H1 (cell line): ENCODE data around the gene PEX12. TPM values are rescaled to one million over a fixed set of nuclear protein-coding genes. Genes with fewer than 3 reads are reported as not detected.

Source experiments
- CTCF ChIA-PET: fragments of 300-600 bp; sonication (Branson Sonifier 250); formaldehyde crosslinking; loops from one replicate; lab custom pipeline; 2021; ENCODE audit not compliant: partially characterized antibody; lab: Charles Lee
- POLR2A ChIA-PET: fragments of 300-600 bp; sonication (Branson Sonifier 250); formaldehyde crosslinking; loops from one replicate; lab custom pipeline; 2021; ENCODE audit warnings: inconsistent platforms; ENCODE audit not compliant: partially characterized antibody; lab: Charles Lee
- DNase-seq, 2 experiments: peaks; one replicate each; pipeline versions ENCODE4 v3.0.0 to v3.0.0-alpha.2; 2010 to 2022; ENCODE audit warnings: low spot score in 2 of 2, low read depth in 1 of 2, mixed read lengths in 1 of 2
- FAIRE-seq: peaks from 2 replicates; lab custom pipeline; 2011; peaks lifted over from hg19 to GRCh38; lab: Jason Lieb, UNC
- H2AFZ ChIP-seq: 2 replicates; pipeline ENCODE4 v1.8.1; 2012; ENCODE audit warnings: low read length, inconsistent platforms
- H2AK5ac ChIP-seq: 2 replicates; pipeline ENCODE4 v1.6.1; 2013; ENCODE audit warnings: low read depth, low read length
- H2BK120ac ChIP-seq: replicated peaks from 2 replicates; pipeline ENCODE3; 2013; ENCODE audit warnings: low read depth, low read length, inconsistent platforms
- H2BK12ac ChIP-seq: 2 replicates; pipeline ENCODE4 v1.6.1; 2013; ENCODE audit warnings: low read depth, low read length
- H2BK15ac ChIP-seq: 2 replicates; pipeline ENCODE4 v1.6.1; 2013; ENCODE audit warnings: low read length
- H2BK20ac ChIP-seq: 2 replicates; pipeline ENCODE4 v1.6.1; 2013; ENCODE audit warnings: low read length
- H2BK5ac ChIP-seq: 2 replicates; pipeline ENCODE4 v1.6.1; 2013; ENCODE audit warnings: low read depth, low read length
- H3K14ac ChIP-seq: 2 replicates; pipeline ENCODE4 v1.6.1; 2013; ENCODE audit warnings: inconsistent platforms; ENCODE audit not compliant: insufficient read length
- H3K18ac ChIP-seq: 2 replicates; pipeline ENCODE4 v1.6.1; 2013; ENCODE audit warnings: low read length; ENCODE audit errors: extremely low read depth
- H3K23ac ChIP-seq: 2 replicates; pipeline ENCODE4 v1.6.1; 2013; ENCODE audit warnings: inconsistent platforms; ENCODE audit not compliant: insufficient read length
- H3K23me2 ChIP-seq: 2 replicates; pipeline ENCODE4 v1.6.1; 2013; ENCODE audit warnings: low read depth, low read length
- H3K27ac ChIP-seq: 2 replicates; pipeline ENCODE4 v1.6.1; 2011; ENCODE audit warnings: low read depth, low read length, inconsistent platforms
- H3K27me3 ChIP-seq, 4 experiments: replicated peaks in 1 of 4; 1 replicate in 1 of 4; 2 replicates in 3 of 4; pipeline versions ENCODE4 v1.6.1 to v1.8.1; 2011 to 2013; ENCODE audit warnings: low read length in 3 of 4, mild to moderate bottlenecking in 3 of 4, inconsistent platforms in 2 of 4, mixed read lengths in 2 of 4, moderate library complexity in 1 of 4; ENCODE audit not compliant: control insufficient read depth in 3 of 4, insufficient read depth in 3 of 4; ENCODE audit errors: extremely low read depth in 1 of 4
- H3K36me3 ChIP-seq, 4 experiments: 2 replicates each; pipeline versions ENCODE4 v1.6.1 to v1.8.1; 2011 to 2013; ENCODE audit warnings: mild to moderate bottlenecking in 4 of 4, low read length in 3 of 4, moderate library complexity in 2 of 4, control low read depth in 1 of 4, inconsistent platforms in 1 of 4; ENCODE audit not compliant: insufficient read depth in 4 of 4, control insufficient read depth in 2 of 4
- H3K4ac ChIP-seq: replicated peaks from 2 replicates; pipeline ENCODE3; 2013; ENCODE audit warnings: low read length, low read depth, mixed read lengths, inconsistent platforms; ENCODE audit not compliant: insufficient read length
- H3K4me1 ChIP-seq, 4 experiments: replicated peaks in 1 of 4; 1 replicate in 1 of 4; 2 replicates in 3 of 4; pipeline versions ENCODE4 v1.6.1 to v1.8.1; 2011 to 2013; ENCODE audit warnings: low read length in 3 of 4, inconsistent platforms in 2 of 4, mixed read lengths in 1 of 4; ENCODE audit not compliant: insufficient read depth in 4 of 4, control insufficient read depth in 3 of 4
- H3K4me2 ChIP-seq, 2 experiments: 2 replicates each; pipeline versions ENCODE4 v1.6.1 to v1.8.1; 2011 to 2013; ENCODE audit warnings: low read depth in 2 of 2, low read length in 2 of 2, control low read depth in 1 of 2, inconsistent platforms in 1 of 2, mild to moderate bottlenecking in 1 of 2; ENCODE audit not compliant: insufficient read depth in 1 of 2
- H3K4me3 ChIP-seq, 4 experiments: fragments of 200-600, 300-600 bp in 1 of 4; sonication (generic), shearing (Covaris generic), sonication (Bioruptor Twin) in 1 of 4; 2 replicates each; pipeline versions ENCODE4 v1.5.1 to v1.8.1; 2011 to 2016; ENCODE audit warnings: low read length in 4 of 4, low read depth in 3 of 4, control low read depth in 2 of 4, inconsistent platforms in 2 of 4, mild to moderate bottlenecking in 2 of 4, mixed read lengths in 1 of 4, moderate library complexity in 1 of 4; ENCODE audit not compliant: insufficient read depth in 2 of 4; ENCODE audit errors: extremely low read depth in 1 of 4
- H3K56ac ChIP-seq: replicated peaks from 2 replicates; pipeline ENCODE3; 2013; ENCODE audit warnings: low read depth, mild to moderate bottlenecking, mixed read lengths, low read length, inconsistent platforms; ENCODE audit not compliant: insufficient read length
- H3K79me1 ChIP-seq: 2 replicates; pipeline ENCODE4 v1.6.1; 2013; ENCODE audit warnings: low read depth, low read length, control low read depth
- H3K79me2 ChIP-seq, 2 experiments: 2 replicates each; pipeline versions ENCODE4 v1.6.1 to v1.8.1; 2012 to 2013; ENCODE audit warnings: low read length in 2 of 2, mild to moderate bottlenecking in 2 of 2, inconsistent platforms in 1 of 2; ENCODE audit not compliant: insufficient read depth in 2 of 2, control insufficient read depth in 1 of 2
- H3K9ac ChIP-seq, 4 experiments: replicated peaks in 1 of 4; 1 replicate in 1 of 4; 2 replicates in 3 of 4; pipeline versions ENCODE4 v1.6.1 to v1.8.1; 2011 to 2013; ENCODE audit warnings: low read depth in 3 of 4, low read length in 3 of 4, control low read depth in 2 of 4, mild to moderate bottlenecking in 2 of 4, moderate library complexity in 2 of 4, inconsistent platforms in 1 of 4; ENCODE audit errors: extremely low read depth in 1 of 4
- H3K9me3 ChIP-seq, 2 experiments: 2 replicates each; pipeline versions ENCODE4 v1.6.1 to v1.8.1; 2012 to 2013; ENCODE audit warnings: mild to moderate bottlenecking in 2 of 2, moderate library complexity in 2 of 2, control low read depth in 1 of 2, inconsistent platforms in 1 of 2, low read depth in 1 of 2, low read length in 1 of 2, mixed read lengths in 1 of 2; ENCODE audit not compliant: insufficient read depth in 2 of 2
- H4K20me1 ChIP-seq, 2 experiments: replicated peaks in 1 of 2; 2 replicates each; pipeline versions ENCODE3 to v1.8.1; 2011 to 2013; ENCODE audit warnings: inconsistent platforms in 2 of 2, low read length in 2 of 2, mild to moderate bottlenecking in 1 of 2; ENCODE audit not compliant: insufficient read depth in 2 of 2, control insufficient read depth in 1 of 2
- H4K5ac ChIP-seq: 2 replicates; pipeline ENCODE4 v1.6.1; 2013; ENCODE audit warnings: low read length, low read depth, mixed read lengths, inconsistent platforms; ENCODE audit not compliant: insufficient read length
- H4K8ac ChIP-seq: 2 replicates; pipeline ENCODE4 v1.8.0; 2013; ENCODE audit warnings: mild to moderate bottlenecking, moderate library complexity, low read length, inconsistent platforms; ENCODE audit not compliant: insufficient read depth; ENCODE audit errors: extremely low read depth
- H4K91ac ChIP-seq: replicated peaks from 2 replicates; pipeline ENCODE3; 2013; ENCODE audit warnings: low read length, mixed read lengths, inconsistent platforms; ENCODE audit not compliant: insufficient read length
- BACH1 ChIP-seq: IDR thresholded peaks from 2 replicates; pipeline ENCODE4 v1.6.1; 2012; ENCODE audit warnings: low read length, improper control_type of control experiment
- CTBP2 ChIP-seq: IDR thresholded peaks from 2 replicates; pipeline ENCODE4 v1.7.0; 2011; ENCODE audit warnings: borderline replicate concordance, mild to moderate bottlenecking, moderate library complexity, mixed read lengths, low read length; ENCODE audit not compliant: insufficient read depth, insufficient read length
- SAP30 ChIP-seq: fragments of 300-600 bp; sonication (generic); IDR thresholded peaks from 2 replicates; pipeline ENCODE4 v1.7.1; 2012; ENCODE audit warnings: low read length, moderate library complexity, mild to moderate bottlenecking, inconsistent platforms; ENCODE audit not compliant: insufficient read depth, insufficient replicate concordance
- SIN3A ChIP-seq, 2 experiments: IDR thresholded peaks in 1 of 2; conservative IDR thresholded peaks in 1 of 2; 2 replicates each; pipeline ENCODE4 v1.6.1; 2011 to 2012; ENCODE audit warnings: low read length in 2 of 2, improper control_type of control experiment in 1 of 2, low read depth in 1 of 2, mild to moderate bottlenecking in 1 of 2
- TAF7 ChIP-seq: optimal IDR thresholded peaks from 2 replicates; pipeline ENCODE3; 2011; ENCODE audit warnings: low read depth, mild to moderate bottlenecking, inconsistent platforms, low read length, moderate library complexity, borderline replicate concordance
- whole genome bisulfite sequencing, 2 experiments: shearing (Covaris generic) in 1 of 2; methylation state at CpG; one replicate each; pipeline versions ENCODE4 v1.1.6 to v1.1.7; 2013 to 2015; ENCODE audit warnings: low lambda C conversion rate in 2 of 2, mixed read lengths in 2 of 2, inconsistent platforms in 1 of 2, low coverage in 1 of 2, missing lambda C conversion rate in 1 of 2; ENCODE audit not compliant: insufficient replicate concordance in 2 of 2, insufficient coverage in 1 of 2, insufficient read length in 1 of 2; ENCODE audit errors: extremely low coverage in 1 of 2, missing lambda C conversion rate in 1 of 2; 5-methylcytosine and 5-hydroxymethylcytosine counted together
- polyA plus RNA-seq, 7 experiments: library from polyadenylated mRNA; depleted of rRNA in 3 of 7; stranded (reverse) in 5 of 7; unstranded in 2 of 7; fragments of >200 nt in 5 of 7; fragments of 200-250 nt in 2 of 7; gene quantifications; 1 replicate in 5 of 7; 2 replicates in 1 of 7; 4 replicates in 1 of 7; pipeline versions ENCODE4 v1.2.1 to v1.2.3, GENCODE V29; 2011 to 2013; ENCODE audit warnings: missing spikeins in 2 of 7, mixed read lengths in 2 of 7
- total RNA-seq: library from RNA; stranded (reverse); fragmentation: NEBNext Ultra II Directional; extraction: Animal tissue kit (Norgen Biotek cat#: 25700); gene quantifications from 2 replicates; pipeline ENCODE4 v1.2.1, GENCODE V29; 2021

The PEX12 gene
- total and polyA plus RNA-seq, 2 of the 8 experiments (the other 6 are each of a cell fraction or from before 2014, with no cell fraction given) = 3.0 to 5.9 TPM

GRCh38 chr17:35529866-35530265 is 48.5 kb downstream of the PEX12 start:
- no peaks in the 10 kb centered on the region for H3K4me1 ChIP-seq
- ChIA-PET CTCF (interaction anchor here (0.6 to 1.0 kb wide), 2 partner anchors 217 to 319 kb away, joined by 3 read pairs; no protein-coding TSS in a partner anchor), POLR2A (no interaction called here)
- no peak overlapping the region for H3K56ac ChIP-seq
- H3K4me3 ChIP-seq = no peak overlapping the region
- no peak overlapping the region for H3K4ac ChIP-seq
- 86% methylated on average over 3 of the region's 8 CpGs; no CpG with 5 or more reads in 1 of the 2 experiments for WGBS, 2 experiments
- no peaks in the 10 kb centered on the region for H4K20me1 ChIP-seq
- no peaks in the 10 kb centered on the region for H3K23me2 ChIP-seq
- H2AK5ac ChIP-seq = no peak overlapping the region
- no peak overlapping the region for H3K14ac ChIP-seq
- H4K5ac ChIP-seq = no peak overlapping the region
- DNase-seq = no peak
- H3K79me2 ChIP-seq = no peaks in the 10 kb centered on the region
- no peaks in the 10 kb centered on the region for H3K36me3 ChIP-seq
- H4K8ac ChIP-seq = no peak overlapping the region
- H3K27me3 ChIP-seq = no peaks in the 10 kb centered on the region
- H3K23ac ChIP-seq = no peak overlapping the region
- H3K18ac ChIP-seq = no peak overlapping the region
- no peak overlapping the region for H2BK120ac ChIP-seq
- H2BK12ac ChIP-seq = no peak overlapping the region
- no peak overlapping the region for H2AFZ ChIP-seq
- H2BK15ac ChIP-seq = no peak overlapping the region
- H2BK20ac ChIP-seq = no peak overlapping the region
- H3K79me1 ChIP-seq = no peaks in the 10 kb centered on the region
- no peaks in the 10 kb centered on the region for H3K9me3 ChIP-seq
- H3K4me2 ChIP-seq = no peak overlapping the region
- no peak overlapping the region for H4K91ac ChIP-seq
- no peak for FAIRE-seq
- no peak for TF ChIP-seq SIN3A (conservative IDR thresholded peaks at IDR 0.05 in 1 of 2, IDR thresholded peaks at IDR 0.05 in 1 of 2; ENCODE audit: low read depth in 1 of 2, low read length in 2 of 2)
- no peak for TF ChIP-seq TAF7
- TF ChIP-seq SAP30 = no peak
- no peak for TF ChIP-seq BACH1
- no peak for TF ChIP-seq CTBP2
- H2BK5ac ChIP-seq = no peak overlapping the region
- no peak overlapping the region for H3K27ac ChIP-seq
- H3K9ac ChIP-seq = no peak overlapping the region
